ENCODE results near the gene LAMTOR2.
"Not testable (repeated sequence)": the region's sequence is repeated elsewhere in the genome, so short reads cannot be mapped to it uniquely, and the experiment has no call there.

LAMTOR2 gene

GRCh38 chr1:156054500-156055280 lies at the start of gene LAMTOR2:
LAMTOR2 (plus strand) TSS chr1:156054782; CDS start chr1:156054890, 108 bp downstream.
- peak; percentile 99 for DNase-seq

GRCh38 chr1:156004843-156005584 lies 49.6 kb upstream of the LAMTOR2 start:
- no peak for DNase-seq

- no peak for DNase-seq
Observed at GRCh38 chr1:156006666-156007376, 47.8 kb upstream of the LAMTOR2 start.

GRCh38 chr1:156009404-156009803 lies 45.2 kb upstream of the LAMTOR2 start:
- DNase-seq = no peak

GRCh38 chr1:156012051-156012817 lies 42.3 kb upstream of the LAMTOR2 start:
- DNase-seq = no peak

GRCh38 chr1:156014829-156015228 lies 39.8 kb upstream of the LAMTOR2 start:
- no peak for DNase-seq

GRCh38 chr1:156019946-156020292 lies 34.7 kb upstream of the LAMTOR2 start:
- no peak for DNase-seq

GRCh38 chr1:156020293-156021092 lies 34.1 kb upstream of the LAMTOR2 start, which contains the start of gene SSR2:
SSR2 (minus strand) TSS chr1:156020951; CDS start chr1:156020167, 784 bp downstream.
- DNase-seq = peak; percentile 92

GRCh38 chr1:156021093-156021428 lies 33.5 kb upstream of the LAMTOR2 start:
- no peak for DNase-seq

- DNase-seq = no peak
Observed at GRCh38 chr1:156021954-156022353, 32.6 kb upstream of the LAMTOR2 start.

GRCh38 chr1:156024801-156025200 lies 29.8 kb upstream of the LAMTOR2 start:
- DNase-seq = no peak

- DNase-seq = no peak
Observed at GRCh38 chr1:156025876-156026275, 28.7 kb upstream of the LAMTOR2 start.

- no peak for DNase-seq
Observed at GRCh38 chr1:156026588-156026987, 28.0 kb upstream of the LAMTOR2 start.

- DNase-seq = no peak
Observed at GRCh38 chr1:156033011-156033410, 21.6 kb upstream of the LAMTOR2 start.

GRCh38 chr1:156034991-156035390 lies 19.6 kb upstream of the LAMTOR2 start:
- not testable (repeated sequence) for DNase-seq

GRCh38 chr1:156042828-156043227 lies 11.8 kb upstream of the LAMTOR2 start:
- no peak for DNase-seq

- no peak for DNase-seq
Observed at GRCh38 chr1:156045076-156045475, 9.5 kb upstream of the LAMTOR2 start.

GRCh38 chr1:156048663-156049258 lies 5.8 kb upstream of the LAMTOR2 start:
- DNase-seq = no peak

GRCh38 chr1:156050376-156050775 lies 4.2 kb upstream of the LAMTOR2 start:
- DNase-seq = no peak

- DNase-seq = no peak
Observed at GRCh38 chr1:156051011-156051725, 3.4 kb upstream of the LAMTOR2 start.
